Measurements from ENCODE around the gene SLC17A6. TPM values are rescaled to one million over a fixed set of nuclear protein-coding genes. Genes with fewer than 3 reads are reported as not detected.

Gene SLC17A6
- total RNA-seq: not detected
- polyA plus RNA-seq (2013, experiment 1 of 2): not detected
- 0.01 TPM for polyA plus RNA-seq (2013, experiment 2 of 2)
- 0 to 0.08 (median 0) reads per million in 172 experiments for total RNA-seq

DNA sequence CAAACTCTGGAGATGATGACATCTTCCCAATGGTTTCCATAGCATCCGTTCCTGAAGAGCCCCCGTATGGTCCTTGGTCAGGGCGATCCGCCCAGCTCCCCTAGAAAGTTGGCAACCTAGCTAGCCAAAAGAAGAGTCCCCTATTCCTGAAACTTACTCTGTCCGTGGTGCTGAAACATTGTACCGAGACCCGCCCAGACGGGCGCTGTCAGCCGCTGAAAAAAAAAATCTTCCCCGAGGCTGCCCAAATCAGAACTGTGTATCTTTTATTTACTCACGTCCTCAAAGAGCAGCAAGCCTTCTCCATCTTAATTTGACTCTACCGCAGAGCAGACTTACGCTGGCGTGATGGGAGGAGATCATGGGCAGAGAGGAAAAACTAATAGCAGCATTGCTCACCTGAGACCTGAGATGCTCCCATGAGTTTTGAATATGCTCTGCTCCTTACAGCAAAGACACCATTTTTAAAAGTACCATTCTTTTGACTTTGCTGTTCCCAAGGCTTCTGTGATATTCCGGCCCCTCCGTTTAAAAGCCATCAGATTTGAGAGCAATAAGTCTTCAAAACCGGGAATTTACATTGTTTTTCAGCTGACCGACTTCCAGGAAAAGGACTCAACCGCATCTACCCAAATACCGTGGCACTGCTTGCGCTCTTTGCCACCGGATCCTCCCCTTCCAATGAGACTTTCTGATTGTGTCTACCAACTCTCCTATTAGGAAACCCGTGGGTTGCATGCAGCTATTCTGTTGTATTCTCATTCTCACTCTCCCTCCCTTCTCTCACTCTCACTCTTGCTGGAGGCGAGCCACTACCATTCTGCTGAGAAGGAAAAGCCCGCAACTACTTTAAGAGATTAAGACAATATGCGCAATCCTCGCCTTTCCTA is at the start of gene SLC17A6:
Gene SLC17A6, plus strand, starts transcription at position 786 of the 890 bp plus-strand sequence. CDS start 153 bp downstream, outside the sequence.
- H3K4me3 ChIP-seq (ENCODE audit: low read length): no peak within 1 kb of the TSS
- Mint-ChIP-seq H3K36me3 (ENCODE audit: low read depth) (no peaks in the 10 kb centered on the region), H3K4me1 (ENCODE audit: low read depth) (peaks cover 17% of the 10 kb centered on the region), H3K4me3 (no peak within 1 kb of the TSS), H3K27me3 (peaks cover 74% of the 10 kb centered on the region), H3K27ac (no peak within 1 kb of the TSS), H3K9me3 (no peaks in the 10 kb centered on the region)
- TF ChIP-seq, protein P1, sequence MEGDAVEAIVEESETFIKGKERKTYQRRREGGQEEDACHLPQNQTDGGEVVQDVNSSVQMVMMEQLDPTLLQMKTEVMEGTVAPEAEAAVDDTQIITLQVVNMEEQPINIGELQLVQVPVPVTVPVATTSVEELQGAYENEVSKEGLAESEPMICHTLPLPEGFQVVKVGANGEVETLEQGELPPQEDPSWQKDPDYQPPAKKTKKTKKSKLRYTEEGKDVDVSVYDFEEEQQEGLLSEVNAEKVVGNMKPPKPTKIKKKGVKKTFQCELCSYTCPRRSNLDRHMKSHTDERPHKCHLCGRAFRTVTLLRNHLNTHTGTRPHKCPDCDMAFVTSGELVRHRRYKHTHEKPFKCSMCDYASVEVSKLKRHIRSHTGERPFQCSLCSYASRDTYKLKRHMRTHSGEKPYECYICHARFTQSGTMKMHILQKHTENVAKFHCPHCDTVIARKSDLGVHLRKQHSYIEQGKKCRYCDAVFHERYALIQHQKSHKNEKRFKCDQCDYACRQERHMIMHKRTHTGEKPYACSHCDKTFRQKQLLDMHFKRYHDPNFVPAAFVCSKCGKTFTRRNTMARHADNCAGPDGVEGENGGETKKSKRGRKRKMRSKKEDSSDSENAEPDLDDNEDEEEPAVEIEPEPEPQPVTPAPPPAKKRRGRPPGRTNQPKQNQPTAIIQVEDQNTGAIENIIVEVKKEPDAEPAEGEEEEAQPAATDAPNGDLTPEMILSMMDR (IDR thresholded peaks at IDR 0.05): no peak
- DNase-seq (peak in 2 of 14 experiments; percentile 11 to 17), ATAC-seq (ENCODE audit: poor library complexity) (peak; percentile 26)
- POLR2A ChIA-PET: interaction anchor here (0.6 kb wide), 1 partner anchor 448 kb away, joined by 3 read pairs; no protein-coding TSS in a partner anchor
- H3K27me3 ChIP-seq (ENCODE audit: control insufficient read depth in 1 of 2, insufficient read depth in 2 of 2, low read length in 2 of 2): peaks cover 54 to 63% of the 10 kb centered on the region in 2 experiments
- H3K9me3 ChIP-seq (ENCODE audit: control insufficient read depth in 1 of 2, insufficient read depth in 1 of 2, low read length in 2 of 2): peaks cover 0 to 13% of the 10 kb centered on the region in 2 experiments
- H3K27ac ChIP-seq (ENCODE audit: low read depth in 1 of 2, low read length in 2 of 2): no peak within 1 kb of the TSS
- CTCF ChIA-PET: no interaction called here
- no peaks in the 10 kb centered on the region for H3K4me1 ChIP-seq (ENCODE audit: insufficient read depth, low read length)
- H3K36me3 ChIP-seq (ENCODE audit: insufficient read depth, low read length): no peaks in the 10 kb centered on the region
- intact Hi-C loops (cut with DNase I, micrococcal nuclease): loop anchor here in 1 of 2 experiments (5.0 kb wide), 1 partner anchor 389 kb away; no protein-coding TSS in a partner anchor

DNA sequence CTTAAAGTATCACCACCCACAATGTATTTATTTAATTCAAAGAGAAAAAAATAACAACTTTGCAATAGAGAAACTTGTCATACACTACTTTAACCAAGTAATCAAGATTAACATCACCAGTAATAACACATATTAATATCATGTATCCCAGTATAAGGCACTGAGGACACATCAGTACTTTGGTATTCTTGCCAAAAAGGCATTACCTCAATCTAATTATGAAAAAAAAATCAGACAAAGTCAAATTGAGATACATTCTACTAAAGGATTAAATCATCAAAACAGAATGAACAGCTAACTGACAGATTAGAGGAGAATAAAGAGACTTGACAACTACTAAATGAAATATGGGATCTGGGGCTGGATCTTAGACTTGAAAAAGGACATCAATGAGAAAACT is 35.8 kb upstream of the SLC17A6 start:
- Mint-ChIP-seq H3K4me1 (ENCODE audit: low read depth) (no peaks in the 10 kb centered on the region), H3K27ac (no peak overlapping the region), H3K27me3 (peaks cover 21% of the 10 kb centered on the region), H3K4me3 (no peak overlapping the region), H3K36me3 (ENCODE audit: low read depth) (no peaks in the 10 kb centered on the region), H3K9me3 (no peaks in the 10 kb centered on the region)
- TF ChIP-seq, protein P1 (IDR thresholded peaks at IDR 0.05): no peak
- POLR2A ChIA-PET: no interaction called here
- Histone ChIP-seq H3K9me3 (ENCODE audit: control insufficient read depth in 1 of 2, insufficient read depth in 1 of 2, low read length in 2 of 2) (no peaks in the 10 kb centered on the region), H3K27ac (ENCODE audit: low read depth in 1 of 2, low read length in 2 of 2) (no peak overlapping the region), H3K36me3 (ENCODE audit: insufficient read depth, low read length) (no peaks in the 10 kb centered on the region), H3K4me3 (ENCODE audit: low read length) (no peak overlapping the region), H3K4me1 (ENCODE audit: insufficient read depth, low read length) (no peaks in the 10 kb centered on the region), H3K27me3 (ENCODE audit: control insufficient read depth in 1 of 2, insufficient read depth in 2 of 2, low read length in 2 of 2) (peaks cover 0 to 6% of the 10 kb centered on the region in 2 experiments)
- CTCF ChIA-PET: no interaction called here
- no peak for DNase-seq
- intact Hi-C loops (cut with DNase I, micrococcal nuclease): no loop called here
- ATAC-seq (ENCODE audit: poor library complexity): no peak

DNA sequence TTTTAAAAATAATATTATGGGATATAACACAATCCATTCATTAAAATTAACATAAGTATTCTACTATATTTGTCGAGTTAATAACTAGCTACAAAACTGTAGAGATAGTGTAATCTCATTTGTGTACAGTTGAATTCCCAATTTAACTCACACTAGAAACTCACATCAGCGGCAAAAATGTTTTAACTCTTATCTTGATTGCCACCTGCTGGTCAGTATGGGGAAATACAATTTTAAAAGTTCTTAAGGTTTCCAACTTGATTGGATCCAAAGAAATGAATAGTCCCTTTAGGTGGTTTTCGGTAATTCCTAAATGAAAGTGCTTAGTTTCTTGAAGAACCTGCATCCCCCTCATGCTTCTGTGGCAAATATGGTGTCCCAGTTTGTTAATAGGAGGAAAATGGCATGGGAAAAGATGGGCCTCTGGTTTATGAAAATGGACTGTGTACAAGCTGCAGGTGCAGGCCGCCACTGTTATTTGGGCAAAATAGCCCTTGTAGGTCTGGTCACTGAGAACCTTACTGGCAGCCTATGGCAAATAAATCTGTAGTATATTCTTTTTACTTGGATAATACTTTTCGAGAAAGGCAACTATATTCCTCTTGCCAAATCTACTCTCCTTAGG is 33.7 kb upstream of the SLC17A6 start:
- intact Hi-C loops (cut with DNase I, micrococcal nuclease): loop anchor here in 1 of 2 experiments (2.0 kb wide), 1 partner anchor 1656 kb away; no protein-coding TSS in a partner anchor
- H3K27me3 ChIP-seq (ENCODE audit: control insufficient read depth in 1 of 2, insufficient read depth in 2 of 2, low read length in 2 of 2): peaks cover 0 to 6% of the 10 kb centered on the region in 2 experiments
- TF ChIP-seq, protein P1 (IDR thresholded peaks at IDR 0.05): peak; percentile 71
- ATAC-seq (ENCODE audit: poor library complexity) (no peak), DNase-seq (peak in 3 of 14 experiments; percentile 21 to 41 (median 23))
- ChIA-PET POLR2A (no interaction called here), CTCF (interaction anchor here (0.8 kb wide), 1 partner anchor 16 kb away, joined by 3 read pairs; no protein-coding TSS in a partner anchor)
- Mint-ChIP-seq H3K9me3 (no peaks in the 10 kb centered on the region), H3K36me3 (ENCODE audit: low read depth) (no peaks in the 10 kb centered on the region), H3K4me3 (no peak overlapping the region), H3K27ac (no peak overlapping the region), H3K27me3 (peaks cover 21% of the 10 kb centered on the region), H3K4me1 (ENCODE audit: low read depth) (no peaks in the 10 kb centered on the region)
- H3K9me3 ChIP-seq (ENCODE audit: control insufficient read depth in 1 of 2, insufficient read depth in 1 of 2, low read length in 2 of 2): no peaks in the 10 kb centered on the region
- H3K4me1 ChIP-seq (ENCODE audit: insufficient read depth, low read length): no peaks in the 10 kb centered on the region
- H3K4me3 ChIP-seq (ENCODE audit: low read length): no peak overlapping the region
- no peaks in the 10 kb centered on the region for H3K36me3 ChIP-seq (ENCODE audit: insufficient read depth, low read length)
- H3K27ac ChIP-seq (ENCODE audit: low read depth in 1 of 2, low read length in 2 of 2): no peak overlapping the region

Data from CD4-positive, alpha-beta T cell (primary cell).